ENCODE results near the gene BZW2.

GRCh38 chr7:16729541-16729940 lies 83.6 kb downstream of the BZW2 start:
- no peak for TF ChIP-seq CTCF (IDR thresholded peaks at IDR 0.05; ENCODE audit: low read depth, low read length, poor library complexity, severe bottlenecking)
- TF ChIP-seq EZH2phosphoT487 (IDR thresholded peaks at IDR 0.05; ENCODE audit: borderline replicate concordance, low read length) = no peak

Measured in DOHH2 (cell line).